GM21723 (cell line): Measurements from ENCODE around the gene PALLD.

Source experiments
- ATAC-seq: cut with Tn5 transposase; IDR thresholded peaks from one replicate; pipeline ENCODE4 v1.9.1; 2021; ENCODE audit warnings: mild to moderate bottlenecking, moderate library complexity; ENCODE audit not compliant: unreplicated experiment

Gene PALLD

GRCh38 chr4:168522829-168523489, 26.1 kb downstream of the PALLD start:
- no peak for ATAC-seq

- ATAC-seq: no peak
Measured at GRCh38 chr4:168524006-168524405, 27.2 kb downstream of the PALLD start.

GRCh38 chr4:168524897-168525296, 28.0 kb downstream of the PALLD start:
- ATAC-seq: no peak

- no peak for ATAC-seq
Measured at GRCh38 chr4:168527560-168527959, 30.7 kb downstream of the PALLD start.

- no peak for ATAC-seq
Measured at GRCh38 chr4:168528131-168528949, 31.5 kb downstream of the PALLD start.

GRCh38 chr4:168529257-168529656, 32.4 kb downstream of the PALLD start:
- ATAC-seq: no peak

- ATAC-seq: no peak
Measured at GRCh38 chr4:168531305-168531704, 34.5 kb downstream of the PALLD start.

GRCh38 chr4:168534535-168534934, 37.7 kb downstream of the PALLD start:
- ATAC-seq: no peak

- ATAC-seq: no peak
Measured at GRCh38 chr4:168535689-168536088, 38.8 kb downstream of the PALLD start.

GRCh38 chr4:168536448-168536847, 39.6 kb downstream of the PALLD start:
- no peak for ATAC-seq

- ATAC-seq: no peak
Measured at GRCh38 chr4:168537086-168537485, 40.2 kb downstream of the PALLD start.

- no peak for ATAC-seq
Measured at GRCh38 chr4:168537571-168537970, 40.7 kb downstream of the PALLD start.

GRCh38 chr4:168538632-168539031, 41.8 kb downstream of the PALLD start:
- ATAC-seq: no peak

- ATAC-seq: no peak
Measured at GRCh38 chr4:168540086-168540485, 43.2 kb downstream of the PALLD start.

GRCh38 chr4:168540503-168541265, 43.8 kb downstream of the PALLD start:
- no peak for ATAC-seq

- ATAC-seq: no peak
Measured at GRCh38 chr4:168541266-168541953, 44.6 kb downstream of the PALLD start.

GRCh38 chr4:168549143-168549542, 52.3 kb downstream of the PALLD start:
- ATAC-seq: no peak

- no peak for ATAC-seq
Measured at GRCh38 chr4:168550064-168550766, 53.4 kb downstream of the PALLD start.

GRCh38 chr4:168551211-168551610, 54.4 kb downstream of the PALLD start:
- no peak for ATAC-seq

- no peak for ATAC-seq
Measured at GRCh38 chr4:168551945-168552695, 55.3 kb downstream of the PALLD start.
